ENCODE results near the gene ANKRD10.

GRCh38 chr13:110850840-110851239, 64.0 kb downstream of the ANKRD10 start:
- TF ChIP-seq ZNF138 (CRISPR knock-in tag; conservative IDR thresholded peaks at IDR 0.05): no peak
- TF ChIP-seq CTCF (IDR thresholded peaks at IDR 0.05): no peak
- TF ChIP-seq, protein P1, sequence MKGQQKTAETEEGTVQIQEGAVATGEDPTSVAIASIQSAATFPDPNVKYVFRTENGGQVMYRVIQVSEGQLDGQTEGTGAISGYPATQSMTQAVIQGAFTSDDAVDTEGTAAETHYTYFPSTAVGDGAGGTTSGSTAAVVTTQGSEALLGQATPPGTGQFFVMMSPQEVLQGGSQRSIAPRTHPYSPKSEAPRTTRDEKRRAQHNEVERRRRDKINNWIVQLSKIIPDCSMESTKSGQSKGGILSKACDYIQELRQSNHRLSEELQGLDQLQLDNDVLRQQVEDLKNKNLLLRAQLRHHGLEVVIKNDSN (CRISPR knock-in tag; IDR thresholded peaks at IDR 0.05): no peak
- TF ChIP-seq CREM (CRISPR knock-in tag; IDR thresholded peaks at IDR 0.05): no peak
- TF ChIP-seq ZNF219 (CRISPR knock-in tag; IDR thresholded peaks at IDR 0.05; ENCODE audit: borderline replicate concordance): no peak
- no peak for TF ChIP-seq CREB1 (CRISPR knock-in tag; IDR thresholded peaks at IDR 0.05)
- TF ChIP-seq ZNF423 (CRISPR knock-in tag; IDR thresholded peaks at IDR 0.05): no peak
- no peak for TF ChIP-seq MAX (CRISPR knock-in tag; IDR thresholded peaks at IDR 0.05)
- no peak for TF ChIP-seq SP1 (CRISPR knock-in tag; conservative IDR thresholded peaks at IDR 0.05)
- TF ChIP-seq FOXK1 (CRISPR knock-in tag; IDR thresholded peaks at IDR 0.05): no peak
